GM23248 (cell line): ENCODE data around the gene TRDN.

ENCODE experiments used
- EZH2 ChIP-seq: fragments of 200-600 bp; sonication (generic); IDR thresholded peaks from 2 replicates; pipeline ENCODE4 v1.6.1; 2018; ENCODE audit warnings: antibody characterized with exemption, mild to moderate bottlenecking; ENCODE audit not compliant: insufficient read depth, poor library complexity, severe bottlenecking
- EZH2phosphoT487 ChIP-seq: fragments of 200-600 bp; sonication (generic); IDR thresholded peaks from 2 replicates; pipeline ENCODE4 v1.6.1; 2018; ENCODE audit warnings: antibody characterized with exemption, moderate library complexity, mild to moderate bottlenecking, low read depth; ENCODE audit not compliant: insufficient read depth

- TF ChIP-seq EZH2, result no peak
- no peak for TF ChIP-seq EZH2phosphoT487
Measured at GRCh38 chr6:123570813-123571684, 65.7 kb downstream of the TRDN start.
